SK-N-SH treated with all-trans-retinoic acid at 6 μM for 48 hours (cell line): ENCODE data around the gene RNPEPL1.

Source experiments
- CSDC2 ChIP-seq: fragments of 250-450 bp; sonication (Bioruptor Pico); IDR thresholded peaks from 2 replicates; pipeline ENCODE4 v1.5.0; 2020; ENCODE audit warnings: mild to moderate bottlenecking, moderate library complexity
- GLIS3 ChIP-seq: fragments of 250-450 bp; sonication (Bioruptor Pico); IDR thresholded peaks from 2 replicates; pipeline ENCODE4 v1.5.0; 2020; ENCODE audit warnings: mild to moderate bottlenecking, moderate library complexity
- OSR1 ChIP-seq: fragments of 250-450 bp; sonication (Bioruptor Pico); IDR thresholded peaks from 2 replicates; pipeline ENCODE4 v1.8.0; 2022; ENCODE audit warnings: moderate library complexity, mild to moderate bottlenecking, inconsistent platforms
- PPARA ChIP-seq: fragments of 250-450 bp; sonication (Bioruptor Pico); IDR thresholded peaks from 2 replicates; pipeline ENCODE4 v1.5.0; 2020; ENCODE audit warnings: mild to moderate bottlenecking, borderline replicate concordance
- RARB ChIP-seq: fragments of 250-450 bp; sonication (Bioruptor Pico); IDR thresholded peaks from 2 replicates; pipeline ENCODE4 v1.8.0; 2021; ENCODE audit warnings: mild to moderate bottlenecking, moderate library complexity
- SNAI2 ChIP-seq: fragments of 250-450 bp; sonication (Bioruptor Pico); IDR thresholded peaks from 2 replicates; pipeline ENCODE4 v1.5.0; 2020; ENCODE audit warnings: mild to moderate bottlenecking, moderate library complexity
- TCF4 ChIP-seq: fragments of 250-450 bp; sonication (Bioruptor Pico); IDR thresholded peaks from 2 replicates; pipeline ENCODE4 v1.8.0; 2021; ENCODE audit warnings: mild to moderate bottlenecking, moderate library complexity, borderline replicate concordance
- TOX ChIP-seq: fragments of 250-450 bp; sonication (Bioruptor Pico); IDR thresholded peaks from 2 replicates; pipeline ENCODE4 v1.8.0; 2021; ENCODE audit warnings: mild to moderate bottlenecking, moderate library complexity, borderline replicate concordance
- ZFP3 ChIP-seq: fragments of 250-450 bp; sonication (Bioruptor Pico); IDR thresholded peaks from 2 replicates; pipeline ENCODE4 v1.5.0; 2020; ENCODE audit warnings: mild to moderate bottlenecking, moderate library complexity
- ZFP30 ChIP-seq: fragments of 450-650 bp; formaldehyde crosslinking; IDR thresholded peaks from 2 replicates; pipeline ENCODE4 v1.5.0; 2022; ENCODE audit warnings: mild to moderate bottlenecking, moderate library complexity
- ZNF565 ChIP-seq: fragments of 450-650 bp; formaldehyde crosslinking; conservative IDR thresholded peaks from 2 replicates; pipeline ENCODE4 v1.5.0; 2020; ENCODE audit warnings: low read depth, mild to moderate bottlenecking, moderate library complexity
- ZNF70 ChIP-seq: fragments of 450-650 bp; formaldehyde crosslinking; IDR thresholded peaks from 2 replicates; pipeline ENCODE4 v1.5.0; 2020; ENCODE audit warnings: mild to moderate bottlenecking, moderate library complexity
- TF ChIP-seq, protein P1 (sequence below): fragments of 250-450 bp; sonication (Bioruptor Pico); IDR thresholded peaks from 2 replicates; pipeline ENCODE4 v1.8.0; 2021; ENCODE audit warnings: low read depth, mild to moderate bottlenecking, moderate library complexity, borderline replicate concordance

DNA sequence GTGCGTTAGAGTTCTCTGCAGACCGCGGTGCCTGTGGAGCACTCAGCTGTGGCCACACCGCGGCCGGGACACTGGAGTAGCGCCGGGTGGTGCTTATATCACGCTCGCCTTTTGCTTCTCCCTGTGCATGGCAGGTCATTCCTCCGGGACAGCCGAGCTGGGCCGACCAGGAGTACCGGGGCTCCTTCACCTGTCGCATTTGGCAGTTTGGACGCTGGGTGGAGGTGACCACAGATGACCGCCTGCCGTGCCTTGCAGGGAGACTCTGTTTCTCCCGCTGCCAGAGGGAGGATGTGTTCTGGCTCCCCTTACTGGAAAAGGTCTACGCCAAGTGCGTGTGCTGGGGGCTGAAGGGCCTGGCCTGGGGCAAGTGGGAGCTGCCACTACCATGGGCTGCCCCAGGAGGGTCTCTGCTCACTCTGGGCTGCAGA, 22.4 kb downstream of the RNPEPL1 start:
- no peak for TF ChIP-seq RARB (CRISPR knock-in tag)
- no peak for TF ChIP-seq OSR1
- no peak for TF ChIP-seq ZFP3 (CRISPR knock-in tag)
- TF ChIP-seq SNAI2, result no peak
- no peak for TF ChIP-seq ZNF565 (CRISPR knock-in tag)
- TF ChIP-seq ZFP30, result no peak
- TF ChIP-seq TCF4 (CRISPR knock-in tag), result no peak
- TF ChIP-seq, protein P1, sequence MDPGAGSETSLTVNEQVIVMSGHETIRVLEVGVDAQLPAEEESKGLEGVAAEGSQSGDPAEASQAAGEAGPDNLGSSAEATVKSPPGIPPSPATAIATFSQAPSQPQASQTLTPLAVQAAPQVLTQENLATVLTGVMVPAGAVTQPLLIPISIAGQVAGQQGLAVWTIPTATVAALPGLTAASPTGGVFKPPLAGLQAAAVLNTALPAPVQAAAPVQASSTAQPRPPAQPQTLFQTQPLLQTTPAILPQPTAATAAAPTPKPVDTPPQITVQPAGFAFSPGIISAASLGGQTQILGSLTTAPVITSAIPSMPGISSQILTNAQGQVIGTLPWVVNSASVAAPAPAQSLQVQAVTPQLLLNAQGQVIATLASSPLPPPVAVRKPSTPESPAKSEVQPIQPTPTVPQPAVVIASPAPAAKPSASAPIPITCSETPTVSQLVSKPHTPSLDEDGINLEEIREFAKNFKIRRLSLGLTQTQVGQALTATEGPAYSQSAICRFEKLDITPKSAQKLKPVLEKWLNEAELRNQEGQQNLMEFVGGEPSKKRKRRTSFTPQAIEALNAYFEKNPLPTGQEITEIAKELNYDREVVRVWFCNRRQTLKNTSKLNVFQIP (CRISPR knock-in tag), result no peak
- TF ChIP-seq ZNF70 (CRISPR knock-in tag), result no peak
- TF ChIP-seq CSDC2 (CRISPR knock-in tag), result no peak
- no peak for TF ChIP-seq GLIS3 (CRISPR knock-in tag)
- no peak for TF ChIP-seq TOX (CRISPR knock-in tag)
- no peak for TF ChIP-seq PPARA (CRISPR knock-in tag)
